ENCODE measurements around the gene ISM1.
"Not testable (repeated sequence)": the region's sequence is repeated elsewhere in the genome, so short reads cannot be mapped to it uniquely, and the experiment has no call there.

The ISM1 gene

GRCh38 chr20:13221673-13222318 is 722 bp downstream of the ISM1 start:
- DNase-seq: peak; percentile 31

DNA sequence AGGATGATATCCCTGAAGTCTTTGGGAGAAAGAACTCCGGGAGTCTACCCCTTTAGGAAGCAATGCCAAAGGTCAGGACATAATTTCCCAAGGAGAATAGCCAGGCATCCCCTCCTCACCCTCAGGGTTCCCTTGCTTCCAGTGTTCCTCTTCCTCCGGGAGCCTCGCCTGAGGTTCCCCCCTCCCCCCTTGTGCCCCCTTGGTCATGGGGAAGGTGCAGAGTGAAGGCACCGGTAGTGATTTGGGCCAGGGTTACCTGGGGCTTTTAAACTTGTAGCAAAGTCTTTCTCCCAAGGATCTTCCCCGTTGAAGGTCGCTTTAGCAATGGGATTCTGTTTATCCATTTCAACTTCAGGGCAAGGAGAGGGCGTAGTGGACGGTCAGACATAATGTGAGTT is 1.2 kb downstream of the ISM1 start:
- no peak for DNase-seq

DNA sequence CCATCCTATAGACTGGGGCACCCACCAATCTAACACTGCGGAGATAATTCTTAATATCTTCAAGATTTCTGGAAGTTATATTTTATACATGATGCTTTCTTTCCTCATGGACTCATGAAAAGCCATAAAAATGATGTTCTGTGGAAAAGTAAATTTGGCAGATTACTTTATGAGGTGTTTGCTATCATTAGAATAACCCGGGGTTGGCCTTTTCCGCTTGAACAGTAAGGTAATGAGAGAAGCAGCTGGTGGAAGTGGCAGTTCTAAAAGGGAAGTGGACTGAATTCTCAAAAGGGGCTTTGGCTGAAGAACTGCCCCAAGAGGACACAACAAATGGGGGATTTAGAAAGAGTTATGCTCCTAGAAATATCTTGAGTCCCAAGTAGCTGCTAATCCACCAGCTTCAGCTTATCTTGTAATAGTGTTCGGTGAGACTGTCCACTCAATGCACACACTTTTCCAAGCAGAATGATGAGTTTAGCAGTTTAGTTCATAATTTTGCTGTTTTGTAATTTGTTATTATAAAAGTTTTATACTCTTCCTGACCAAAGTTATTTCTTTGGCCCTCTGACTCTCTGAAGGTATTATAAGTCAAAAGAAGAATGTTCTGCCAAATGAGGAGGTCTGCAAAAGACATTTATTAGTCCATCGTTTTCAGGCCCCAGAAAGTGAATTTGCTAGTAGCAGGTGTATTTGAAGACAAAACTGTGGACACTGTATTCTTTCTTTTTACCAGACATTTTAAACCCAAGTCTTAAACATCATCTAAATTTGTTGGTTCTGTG is 2.9 kb downstream of the ISM1 start:
- DNase-seq: no peak

DNA sequence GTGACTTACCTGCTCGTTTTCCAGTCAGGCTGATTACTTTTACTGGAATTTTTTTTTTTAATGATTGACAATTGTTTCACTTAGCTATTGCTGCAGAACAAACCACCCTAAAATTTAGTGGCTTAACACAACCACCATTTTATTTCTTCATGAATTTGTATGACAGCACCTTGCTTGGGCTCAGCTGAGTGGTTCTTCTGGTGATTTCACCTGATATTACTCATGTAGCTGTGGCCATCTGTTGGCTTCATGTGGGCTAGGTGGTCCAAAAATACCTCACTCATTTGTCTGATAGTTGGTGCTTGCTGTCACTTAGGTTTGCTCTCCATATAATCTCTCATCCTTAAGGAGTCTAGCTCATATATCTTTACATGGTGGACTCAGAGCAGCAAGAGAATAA is 5.3 kb downstream of the ISM1 start:
- no peak for DNase-seq

DNA sequence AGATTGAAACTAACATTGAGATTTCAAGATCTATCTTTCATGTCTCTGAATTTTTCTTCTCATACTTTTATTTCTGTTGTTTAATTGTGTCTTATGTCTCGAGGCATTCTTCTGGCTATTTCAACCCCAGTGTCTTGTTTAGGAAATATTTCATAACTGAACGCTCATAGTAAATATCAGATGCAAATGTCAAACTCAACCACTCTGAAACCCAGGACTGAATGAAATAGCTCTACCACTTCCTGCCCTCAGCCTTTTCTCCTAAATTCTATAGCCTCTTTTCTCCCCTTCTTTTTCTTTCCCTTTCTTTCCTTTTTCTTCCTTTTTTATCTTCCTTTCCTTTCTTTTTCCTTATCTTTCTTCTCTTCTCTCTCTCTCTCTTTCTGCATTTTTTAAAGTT is 7.7 kb downstream of the ISM1 start:
- no peak for DNase-seq

- DNase-seq: no peak
These were observed 8.5 kb downstream of the ISM1 start for GRCh38 chr20:13229538-13229937.

- DNase-seq: peak; percentile 19
These were observed 10.1 kb downstream of the ISM1 start for GRCh38 chr20:13231031-13231752.

GRCh38 chr20:13232999-13233398 is 11.9 kb downstream of the ISM1 start:
- DNase-seq: no peak

- no peak for DNase-seq
These were observed 13.9 kb downstream of the ISM1 start for GRCh38 chr20:13234961-13235360.

GRCh38 chr20:13236360-13236759 is 15.3 kb downstream of the ISM1 start:
- not testable (repeated sequence) for DNase-seq

DNA sequence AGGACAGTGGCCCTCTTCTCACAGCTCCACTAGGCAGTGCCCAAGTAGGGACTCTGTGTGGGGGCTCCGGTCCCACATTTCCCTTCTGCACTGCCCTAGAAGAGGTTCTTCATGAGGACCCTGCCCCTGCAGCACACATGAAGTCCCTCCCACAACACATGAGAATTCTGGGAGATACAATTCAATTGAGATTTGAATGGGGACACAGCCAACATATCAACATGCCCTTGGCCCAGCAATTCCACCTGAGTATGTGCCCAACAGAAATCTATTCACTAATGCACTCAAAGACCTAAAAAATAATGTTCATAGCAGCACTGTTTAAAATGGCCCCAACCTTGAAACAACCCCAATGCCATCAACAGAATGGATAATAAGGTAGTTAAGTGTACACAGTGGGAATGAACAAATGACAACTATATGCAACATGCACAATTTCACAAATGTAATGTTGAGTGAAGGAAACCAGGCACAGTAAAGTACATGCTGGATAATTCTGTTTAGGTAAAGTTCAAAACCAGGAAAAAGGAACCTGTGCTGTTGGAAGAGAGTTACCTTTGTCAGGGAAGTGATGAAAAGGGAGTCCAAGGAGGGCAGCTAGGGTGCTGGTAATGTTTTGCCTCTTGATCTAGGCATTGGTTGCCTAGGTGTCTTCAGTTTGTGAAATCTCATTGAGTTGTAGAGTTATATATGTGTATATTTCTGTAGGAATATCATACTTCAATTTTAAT is 16.1 kb downstream of the ISM1 start:
- DNase-seq: no peak

- no peak for DNase-seq
These were observed 17.1 kb downstream of the ISM1 start for GRCh38 chr20:13238001-13238653.

DNA sequence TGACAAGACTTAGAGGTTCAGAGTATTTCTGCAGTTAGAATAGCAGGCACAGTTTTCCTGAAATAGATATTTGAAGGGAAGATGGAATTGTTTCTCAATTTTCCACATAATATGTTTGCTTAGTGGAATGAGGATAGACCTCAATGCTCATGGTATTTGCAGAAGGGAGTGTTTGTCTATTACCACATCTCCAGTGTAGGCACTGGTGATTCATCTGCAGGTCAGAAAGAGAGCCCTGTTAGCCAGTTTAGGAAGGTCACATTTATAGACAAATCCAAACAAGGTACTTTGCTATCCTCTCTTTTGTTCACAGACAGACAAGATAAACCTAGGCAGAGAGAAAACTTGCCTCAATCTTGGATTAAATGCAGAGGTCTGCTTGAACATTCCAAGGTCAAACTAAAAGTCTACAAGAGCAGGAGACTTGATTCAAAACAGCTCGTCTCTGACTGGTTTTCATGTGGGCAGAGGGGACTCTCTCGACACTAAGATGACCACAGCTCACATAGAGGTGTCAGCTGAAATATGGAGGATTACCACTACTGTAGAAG is 22.8 kb downstream of the ISM1 start:
- DNase-seq: no peak

GRCh38 chr20:13245250-13245723 is 24.2 kb downstream of the ISM1 start:
- DNase-seq: no peak

- no peak for DNase-seq
These were observed 28.2 kb downstream of the ISM1 start for GRCh38 chr20:13249118-13249797.

- no peak for DNase-seq
These were observed 28.7 kb downstream of the ISM1 start for GRCh38 chr20:13249798-13250170.

GRCh38 chr20:13250251-13250650 is 29.2 kb downstream of the ISM1 start:
- no peak for DNase-seq

- peak; percentile 46 for DNase-seq
These were observed 30.2 kb downstream of the ISM1 start for GRCh38 chr20:13251106-13251903.

GRCh38 chr20:13251904-13252297 is 30.8 kb downstream of the ISM1 start:
- DNase-seq: no peak

- DNase-seq: no peak
These were observed 34.3 kb downstream of the ISM1 start for GRCh38 chr20:13255356-13255755.

DNA sequence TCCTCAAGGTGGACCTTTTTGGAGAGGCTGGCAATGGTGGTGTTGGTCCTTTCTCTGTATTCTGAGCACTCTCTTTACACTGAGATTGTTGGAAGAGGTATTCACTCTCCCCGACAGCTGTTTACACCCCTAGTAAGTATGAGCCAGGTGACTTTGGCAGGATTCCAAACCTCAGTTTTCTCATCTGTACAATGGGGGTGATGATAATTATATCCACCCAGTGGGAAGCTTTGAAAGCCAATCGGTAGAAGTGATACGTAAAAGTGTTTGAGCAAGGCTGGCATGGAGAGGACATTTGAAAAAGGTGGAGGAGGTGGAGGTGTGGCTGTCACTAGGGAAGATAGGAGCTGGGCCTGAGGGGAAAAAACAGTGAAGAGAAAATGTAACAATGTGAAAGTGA is 35.5 kb downstream of the ISM1 start:
- DNase-seq: no peak

All from suppressor macrophage treated with lipopolysaccharide for 4 hours (primary cell).